Activated CD8-positive, alpha-beta memory T cell treated with anti-CD3 and anti-CD28 coated beads for 4 hours (primary cell): ENCODE results near the gene CD55.

Experiments used
- DNase-seq, 2 donors: peaks; one replicate each; pipeline ENCODE4 v3.0.0-alpha.2; 2020; ENCODE audit warnings: low read depth in 2 of 2

CD55 gene

DNA sequence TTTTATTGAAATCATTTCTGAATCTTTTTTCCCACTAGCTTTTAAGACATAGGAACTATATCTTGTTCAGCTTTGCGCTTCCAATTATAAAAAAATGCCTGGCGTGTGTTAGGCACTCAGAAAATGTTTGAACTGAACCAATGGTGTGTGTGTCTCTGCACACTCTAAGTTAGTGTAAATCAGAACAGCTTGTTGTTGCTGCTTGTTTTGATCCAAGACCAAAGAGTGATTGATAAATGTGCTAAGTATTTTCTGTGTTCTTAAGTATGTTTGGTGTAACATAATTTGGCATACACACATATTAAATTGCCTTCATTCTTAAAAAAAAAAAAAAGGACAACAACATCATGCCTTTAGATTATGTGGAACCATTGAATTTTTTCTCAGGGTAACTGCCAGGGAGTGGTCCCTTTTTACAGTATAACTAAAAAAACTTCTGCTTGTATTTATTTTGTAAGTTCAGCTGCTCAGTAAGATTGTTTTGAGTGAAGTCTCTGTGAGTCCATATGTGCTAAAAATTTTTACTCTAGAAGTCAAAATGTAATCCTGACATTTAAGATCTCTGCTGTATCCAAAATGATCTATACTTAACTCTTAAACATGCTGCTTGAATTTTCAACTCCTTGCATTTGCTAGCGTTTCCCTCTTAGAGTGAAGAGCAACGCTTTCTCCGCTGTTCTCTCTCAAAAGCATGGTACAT, 8.7 kb downstream of the CD55 start:
- DNase-seq: no peak

DNA sequence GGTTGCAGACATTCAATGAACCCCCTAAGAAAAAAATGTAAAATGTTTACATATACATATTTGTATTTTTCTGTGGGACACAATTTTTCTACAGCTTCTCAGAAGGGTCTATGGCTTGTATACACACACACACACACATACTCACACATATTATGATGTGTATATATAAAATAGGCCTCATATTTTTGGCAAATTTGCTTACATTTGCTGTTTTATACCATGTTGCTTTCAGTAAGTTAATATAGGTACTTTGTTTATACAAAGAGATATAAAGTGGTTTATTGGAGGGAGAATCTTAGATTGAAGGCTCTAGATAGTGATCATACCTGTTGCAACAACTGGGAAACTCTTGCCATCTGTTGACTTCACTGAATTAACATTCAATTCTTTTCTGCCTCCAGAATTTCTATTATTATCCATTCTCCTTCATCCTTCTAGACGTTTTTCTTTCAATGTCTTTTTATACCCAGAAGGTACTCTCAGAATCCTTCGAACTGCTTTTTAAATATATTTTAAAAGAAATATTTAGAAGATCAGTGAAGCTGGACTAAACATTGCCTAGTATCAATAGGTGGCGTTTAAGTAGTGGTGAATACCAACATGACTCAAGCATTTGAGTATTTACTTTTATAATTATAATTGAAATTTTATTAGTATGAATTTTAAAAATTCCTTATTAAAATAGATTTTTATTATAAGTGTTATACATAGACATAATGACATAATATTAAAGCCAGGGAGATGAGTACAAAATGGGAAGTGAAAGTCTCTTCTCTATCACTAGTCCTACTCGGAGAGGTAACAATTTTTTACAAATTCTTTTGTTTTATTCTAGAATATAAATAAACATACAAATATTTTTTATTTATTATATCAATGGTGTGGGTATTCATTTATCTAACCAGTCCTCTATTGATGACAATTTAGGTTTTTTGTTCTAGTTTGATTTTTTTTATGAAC, 10.2 kb downstream of the CD55 start:
- DNase-seq: no peak

DNA sequence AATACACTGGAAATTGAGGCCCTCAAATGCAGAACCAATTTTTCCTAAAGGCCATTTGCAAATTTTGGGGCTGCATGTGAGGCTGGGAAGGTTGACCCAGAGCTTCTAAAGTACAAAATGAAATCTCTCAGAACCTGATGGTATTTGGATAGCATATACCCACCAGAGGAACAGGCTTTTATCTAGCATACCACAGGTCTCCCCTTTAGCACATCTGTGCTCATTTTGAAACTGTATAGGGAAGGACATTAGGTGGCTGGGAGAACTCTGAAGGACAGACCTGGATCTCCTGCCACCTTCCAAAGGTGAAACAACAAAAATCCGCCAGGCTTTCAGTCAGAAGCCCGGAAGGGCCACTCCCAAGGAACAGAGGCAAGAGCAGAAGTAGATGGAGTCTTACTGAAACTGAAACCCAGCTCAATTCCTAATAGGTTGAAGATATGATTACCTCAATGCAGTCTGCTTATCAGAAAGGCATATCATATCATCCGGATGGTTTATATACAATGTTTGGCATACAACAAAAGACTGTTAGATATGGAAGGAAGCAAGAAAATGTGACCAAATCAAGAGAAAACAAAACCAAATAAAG, 11.6 kb downstream of the CD55 start:
- DNase-seq: no peak

DNA sequence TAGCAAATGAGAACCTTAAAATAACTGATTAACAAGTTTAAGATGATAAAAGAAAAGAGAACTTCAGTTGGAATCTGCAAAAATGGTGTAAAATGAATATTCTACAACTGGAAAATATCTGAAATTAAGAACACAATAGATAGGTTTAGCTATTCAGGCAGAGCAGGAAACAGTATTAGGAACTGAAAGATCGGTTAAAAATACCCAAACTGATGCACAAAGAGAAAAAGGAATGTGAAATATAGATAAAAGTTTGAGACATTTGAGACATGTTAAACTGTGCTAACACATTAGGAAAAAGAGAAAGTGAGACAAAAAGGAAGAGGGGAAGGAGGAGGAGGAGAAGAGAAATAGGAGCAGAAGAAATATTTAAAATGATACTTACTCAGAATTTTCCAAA, 12.1 kb downstream of the CD55 start:
- DNase-seq: no peak

DNA sequence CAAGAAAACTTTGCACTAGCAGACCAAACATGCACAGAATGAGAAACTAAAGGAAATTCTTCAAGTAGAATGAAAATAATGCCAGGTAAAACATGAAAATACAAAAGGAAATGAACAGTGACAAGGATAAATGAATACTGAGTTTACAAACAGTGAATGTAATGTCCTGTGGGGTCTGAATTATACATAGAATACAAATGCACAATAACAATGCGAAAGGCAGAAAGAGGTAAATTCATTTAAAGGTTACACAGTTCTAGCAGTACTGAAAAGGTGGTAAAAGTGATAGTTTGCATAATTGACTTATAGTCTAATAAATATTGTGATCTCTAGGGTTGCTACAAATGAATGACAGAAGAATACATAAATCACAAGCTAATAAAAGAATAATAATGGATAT, 12.9 kb downstream of the CD55 start:
- DNase-seq: no peak

DNA sequence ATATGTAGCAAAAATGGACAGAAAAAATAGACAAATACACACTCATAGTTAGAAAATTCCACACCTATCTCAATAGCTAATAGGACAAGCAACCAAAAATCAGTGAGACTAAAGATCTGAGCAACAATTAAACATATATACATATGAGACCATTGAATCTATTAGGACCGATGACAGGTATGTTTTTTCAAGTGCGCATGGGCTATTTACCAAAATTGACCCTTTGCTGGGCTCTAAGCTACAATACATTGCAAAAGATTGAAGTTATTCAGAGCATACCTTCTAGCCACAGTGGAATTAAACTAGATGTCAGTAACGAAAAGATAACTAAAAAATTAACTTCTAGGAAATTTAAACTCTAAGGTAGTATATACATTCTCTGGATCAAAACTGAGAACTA, 13.7 kb downstream of the CD55 start:
- no peak for DNase-seq

DNA sequence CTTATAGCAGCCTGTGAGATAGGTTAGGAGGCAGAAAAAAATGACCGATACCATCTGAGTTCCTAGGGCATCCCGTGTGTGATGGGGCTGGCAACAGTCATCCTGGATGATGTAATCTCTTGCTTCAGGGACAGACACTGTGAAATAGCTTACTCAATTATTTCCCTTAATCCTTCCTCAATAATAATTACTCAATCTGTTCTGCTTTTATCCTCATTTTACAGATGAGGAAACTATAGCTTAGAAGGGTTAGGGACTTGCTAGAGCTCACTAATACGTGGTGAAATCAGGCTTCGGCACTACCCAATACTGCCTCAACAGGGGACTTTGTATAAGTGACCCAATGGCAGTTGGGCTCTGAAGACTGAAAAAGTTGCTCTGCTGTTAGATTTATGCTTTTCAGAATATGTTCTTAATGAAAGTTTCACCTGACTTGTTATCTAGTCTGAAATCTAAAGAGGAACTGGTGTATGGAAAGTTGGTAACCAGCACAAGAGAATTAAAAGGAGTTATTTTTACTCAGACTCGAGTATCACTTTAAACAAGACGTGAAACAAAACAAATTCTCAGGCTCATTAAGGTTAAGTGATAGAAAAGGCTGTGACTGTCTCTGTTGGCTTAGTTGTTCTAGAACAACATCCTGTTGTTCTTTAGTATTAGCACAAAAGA, 14.4 kb downstream of the CD55 start:
- no peak for DNase-seq

DNA sequence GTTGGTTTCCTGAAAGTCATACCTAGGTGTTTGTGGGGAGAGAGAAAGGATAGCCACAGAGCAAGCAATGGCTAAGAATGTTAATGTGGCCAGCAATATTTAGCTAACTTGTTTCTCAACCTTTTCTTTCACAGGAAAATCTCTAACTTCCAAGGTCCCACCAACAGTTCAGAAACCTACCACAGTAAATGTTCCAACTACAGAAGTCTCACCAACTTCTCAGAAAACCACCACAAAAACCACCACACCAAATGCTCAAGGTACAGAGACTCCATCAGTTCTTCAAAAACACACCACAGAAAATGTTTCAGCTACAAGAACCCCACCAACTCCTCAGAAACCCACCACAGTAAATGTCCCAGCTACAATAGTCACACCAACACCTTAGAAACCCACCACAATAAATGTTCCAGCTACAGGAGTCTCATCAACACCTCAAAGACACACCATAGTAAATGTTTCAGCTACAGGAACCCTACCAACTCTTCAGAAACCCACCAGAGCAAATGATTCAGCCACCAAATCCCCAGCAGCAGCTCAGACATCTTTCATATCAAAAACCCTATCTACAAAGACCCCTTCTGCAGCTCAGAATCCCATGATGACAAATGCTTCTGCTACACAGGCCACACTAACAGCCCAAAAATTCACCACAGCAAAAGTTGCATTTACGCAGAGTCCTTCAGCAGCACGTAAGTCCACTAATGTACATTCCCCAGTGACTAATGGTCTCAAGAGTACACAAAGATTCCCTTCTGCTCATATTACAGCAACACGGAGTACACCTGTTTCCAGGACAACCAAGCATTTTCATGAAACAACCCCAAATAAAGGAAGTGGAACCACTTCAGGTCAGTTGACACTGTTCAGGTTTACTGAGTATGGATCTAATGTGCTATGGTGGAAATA, 15.3 kb downstream of the CD55 start:
- DNase-seq: peak in 1 of 2 donors; percentile 20

DNA sequence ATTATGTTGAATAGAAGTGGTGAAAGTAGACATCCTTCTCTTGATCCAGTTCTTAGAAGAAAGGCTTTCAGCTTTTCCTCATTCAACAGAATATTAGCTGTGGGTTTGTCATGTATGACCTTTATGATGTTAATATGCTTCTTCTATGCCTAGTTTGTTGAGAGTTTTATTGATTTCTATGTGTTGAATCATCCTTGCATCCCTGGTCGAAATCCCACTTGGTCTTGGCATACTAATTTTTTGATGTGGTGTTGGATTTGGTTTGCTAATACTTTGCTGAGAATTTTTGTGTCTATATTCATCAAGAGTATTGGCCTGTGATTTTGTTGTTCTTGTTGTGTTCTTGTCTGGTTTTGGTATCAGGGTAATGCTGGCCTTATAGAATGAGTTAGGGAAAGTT, 20.9 kb downstream of the CD55 start:
- DNase-seq: no peak

DNA sequence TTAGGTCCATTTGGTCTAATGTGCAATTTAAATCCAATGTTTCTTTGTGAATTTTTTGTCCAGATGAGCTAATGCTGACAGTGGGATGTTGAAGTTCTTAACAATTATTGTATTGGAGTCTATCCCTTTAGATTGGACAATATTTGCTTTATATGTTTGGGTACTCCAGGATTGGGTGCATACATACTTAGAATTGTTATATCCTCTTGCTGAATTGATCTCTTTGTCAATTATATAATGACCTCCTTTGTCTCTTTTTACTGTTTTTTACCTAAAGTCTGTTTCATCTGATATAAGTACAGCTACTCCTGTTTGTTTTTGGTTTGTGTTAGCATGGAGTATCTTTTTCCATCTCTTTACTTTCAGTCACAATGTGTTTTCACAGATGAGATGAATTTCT, 22.2 kb downstream of the CD55 start:
- DNase-seq: no peak

DNA sequence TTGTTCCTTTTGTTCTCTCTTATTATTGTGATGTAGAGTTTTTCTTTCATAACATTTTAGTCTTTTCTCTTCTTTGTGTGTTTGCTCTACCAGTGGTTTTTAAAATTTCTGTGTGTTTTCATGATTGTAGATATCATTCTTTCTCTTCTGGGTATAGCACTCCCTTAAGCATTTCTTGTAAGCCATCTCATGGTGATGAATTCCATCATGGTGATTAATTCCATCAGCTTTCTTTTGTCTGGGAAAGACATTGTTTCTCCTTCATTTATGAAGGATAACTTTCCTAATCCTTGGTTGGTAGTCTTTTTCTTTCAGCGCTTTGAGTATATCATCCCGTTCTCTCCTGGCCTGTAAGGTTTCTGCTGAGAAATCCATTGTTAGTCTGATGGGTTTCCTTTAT, 22.7 kb downstream of the CD55 start:
- DNase-seq: no peak

DNA sequence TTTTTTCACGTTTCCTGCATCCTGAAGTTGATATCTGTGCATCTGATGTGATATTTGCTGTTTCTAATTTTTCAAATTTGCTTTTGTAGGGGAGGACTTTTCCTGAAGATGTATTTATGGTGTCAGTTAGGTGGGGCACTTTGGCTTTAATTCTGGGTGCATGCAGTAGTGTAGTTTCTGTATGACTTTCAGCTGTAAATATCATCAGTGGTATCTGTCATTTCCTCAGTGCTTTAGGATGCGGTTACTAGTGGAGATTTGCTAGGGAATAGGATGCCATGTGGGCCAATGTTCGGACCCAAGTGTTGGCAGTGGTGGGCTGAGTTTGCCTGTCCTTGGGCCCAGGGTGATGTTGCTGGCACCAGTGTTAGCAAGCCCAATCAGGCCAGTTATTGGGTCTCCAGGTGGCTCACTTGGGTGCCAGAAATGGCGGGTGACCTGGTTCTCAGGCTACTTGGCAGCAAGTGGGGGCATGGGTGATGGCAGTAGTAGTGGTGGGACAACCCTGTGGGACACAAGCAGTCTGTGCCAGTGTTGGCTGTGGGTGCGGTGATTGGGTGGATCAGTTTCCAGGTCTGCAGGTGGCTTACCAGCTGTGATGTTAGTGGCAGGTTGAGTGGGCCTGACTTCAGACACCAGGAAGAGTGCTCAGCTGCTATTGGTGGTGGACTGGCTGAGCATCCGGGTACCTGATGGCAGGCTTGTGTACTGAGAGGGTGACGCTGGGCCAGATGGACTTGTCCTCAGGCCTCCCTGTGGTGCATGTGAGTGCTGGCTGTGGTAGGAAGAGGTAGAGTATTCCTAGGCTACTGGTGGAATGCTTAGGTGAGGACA, 24.4 kb downstream of the CD55 start:
- DNase-seq: no peak

DNA sequence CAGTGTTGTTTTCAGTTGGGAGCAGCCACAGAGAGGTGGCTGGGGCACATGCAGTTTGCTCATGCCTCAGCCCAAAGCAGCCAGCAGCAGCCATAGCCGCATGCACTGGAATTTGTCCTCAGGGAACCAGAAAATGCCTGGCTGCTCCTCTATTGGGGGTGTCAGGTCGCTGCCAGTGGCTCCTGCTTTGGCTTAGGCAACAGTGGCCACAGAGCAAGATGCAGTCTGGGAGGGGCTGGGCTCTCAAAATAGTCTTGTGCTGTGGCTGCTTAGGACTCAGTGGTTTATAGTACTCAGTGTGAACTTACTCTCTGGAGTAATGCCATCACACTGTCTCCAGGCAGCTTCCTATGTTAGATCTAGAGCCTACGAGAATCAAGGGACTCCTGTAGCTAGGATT, 25.0 kb downstream of the CD55 start:
- no peak for DNase-seq

DNA sequence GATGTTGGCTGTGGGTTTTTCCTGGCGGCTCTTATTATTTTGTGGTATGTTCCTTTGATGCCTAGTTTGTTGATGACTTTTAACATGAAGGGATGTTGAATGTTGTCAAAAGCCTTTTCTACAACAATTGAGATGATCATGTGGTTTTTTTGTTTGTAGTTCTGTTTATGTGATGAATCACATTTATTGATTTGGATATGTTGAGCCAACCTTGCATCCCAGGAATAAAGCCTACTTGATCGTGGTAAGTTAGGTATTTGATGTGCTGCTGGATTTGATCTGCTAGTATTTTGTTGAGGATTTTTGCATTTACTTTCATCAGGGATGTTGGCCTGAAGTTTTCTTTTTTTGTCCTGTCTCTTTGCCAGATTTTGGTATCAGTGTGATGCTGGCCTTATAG, 28.5 kb downstream of the CD55 start:
- DNase-seq: no peak

DNA sequence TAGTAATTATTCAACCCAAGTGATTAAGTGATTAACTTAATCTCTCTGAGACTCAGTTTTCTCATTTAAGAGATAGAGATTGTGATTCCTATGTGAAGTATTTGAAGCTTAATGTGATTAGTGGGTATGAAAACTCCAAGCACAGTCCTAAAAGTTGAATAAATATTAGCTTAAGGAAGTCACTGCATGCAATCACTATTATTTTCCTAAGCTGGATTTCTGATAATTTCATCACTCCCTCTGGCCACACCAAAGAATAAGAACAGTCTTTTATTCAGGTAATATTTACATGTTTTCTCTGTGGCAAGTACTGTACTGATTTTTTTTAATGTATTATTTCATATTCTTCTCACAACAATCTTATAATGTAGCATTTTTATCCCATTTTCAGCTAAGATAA, 31.1 kb downstream of the CD55 start:
- DNase-seq: no peak

DNA sequence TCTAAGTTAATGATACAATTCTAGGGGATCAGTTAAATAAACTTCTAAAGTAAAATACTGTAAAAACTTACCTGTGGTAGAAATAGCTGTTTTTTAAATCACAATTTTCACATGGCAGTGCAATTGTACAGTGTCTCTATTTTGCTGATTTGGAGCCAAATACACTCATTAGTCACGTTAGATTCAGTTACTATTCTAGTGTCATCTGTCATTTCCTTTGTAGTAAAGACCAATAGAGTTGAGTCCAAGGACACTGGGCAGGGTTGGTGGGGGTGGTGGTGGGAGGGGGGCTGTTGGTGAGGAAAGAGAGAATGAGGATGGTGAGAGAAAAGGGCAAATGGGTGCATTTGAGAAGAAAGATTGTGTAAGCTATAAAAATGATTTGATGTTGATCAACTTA, 33.6 kb downstream of the CD55 start:
- DNase-seq: no peak

DNA sequence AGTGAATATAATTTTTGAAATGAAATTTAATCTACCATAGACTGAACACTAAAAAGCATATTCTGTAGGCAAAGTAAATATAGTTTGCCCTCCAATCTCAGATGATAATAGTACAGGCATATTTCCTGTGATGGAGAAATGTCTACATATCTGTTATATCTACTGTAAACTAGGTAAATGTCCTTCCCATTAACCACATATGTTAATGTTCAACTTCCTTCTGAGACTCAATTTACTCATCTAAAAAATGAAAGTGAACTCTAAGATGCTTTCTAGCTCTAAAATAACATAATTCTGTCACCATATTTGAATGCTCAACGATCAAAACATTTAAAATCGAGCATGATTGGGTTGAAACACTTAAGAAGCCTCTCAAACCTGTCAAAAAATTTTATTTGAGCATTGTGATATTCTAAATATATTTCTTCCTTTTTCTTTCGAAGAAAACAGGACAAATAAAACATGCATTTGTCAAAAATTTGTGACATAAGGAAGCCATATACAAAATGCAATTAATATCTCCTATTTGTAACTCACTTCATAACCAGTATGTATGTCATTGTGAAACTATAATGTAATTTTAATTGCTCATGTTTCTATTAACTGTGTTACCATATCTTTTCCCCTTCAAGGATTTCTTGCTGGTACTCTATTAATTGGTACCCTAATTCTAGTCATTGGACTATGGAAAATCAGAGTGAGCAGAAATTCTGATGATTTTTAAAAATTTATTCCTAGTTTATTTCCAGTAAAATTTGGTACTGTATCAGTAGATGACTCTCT, 34.2 kb downstream of the CD55 start:
- no peak for DNase-seq

DNA sequence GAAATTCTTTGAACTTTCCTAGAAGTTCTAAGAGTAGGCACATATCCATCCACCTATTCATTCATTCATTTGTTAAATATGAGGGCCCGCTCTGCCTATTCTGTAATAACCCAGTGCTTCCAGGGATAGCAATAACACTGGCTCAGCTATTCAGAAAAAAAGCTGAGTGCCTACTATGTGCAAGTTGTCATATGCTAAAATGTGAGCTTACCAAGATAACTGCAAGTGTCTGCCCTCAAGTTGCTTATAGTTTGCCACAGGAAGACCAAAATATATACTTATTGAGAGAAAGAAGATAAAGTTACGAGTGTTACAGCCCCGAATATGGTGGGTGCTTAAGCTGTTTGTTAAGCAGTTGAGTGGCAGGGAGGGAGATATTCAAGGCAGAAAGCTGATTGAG, 39.6 kb downstream of the CD55 start:
- DNase-seq: no peak

DNA sequence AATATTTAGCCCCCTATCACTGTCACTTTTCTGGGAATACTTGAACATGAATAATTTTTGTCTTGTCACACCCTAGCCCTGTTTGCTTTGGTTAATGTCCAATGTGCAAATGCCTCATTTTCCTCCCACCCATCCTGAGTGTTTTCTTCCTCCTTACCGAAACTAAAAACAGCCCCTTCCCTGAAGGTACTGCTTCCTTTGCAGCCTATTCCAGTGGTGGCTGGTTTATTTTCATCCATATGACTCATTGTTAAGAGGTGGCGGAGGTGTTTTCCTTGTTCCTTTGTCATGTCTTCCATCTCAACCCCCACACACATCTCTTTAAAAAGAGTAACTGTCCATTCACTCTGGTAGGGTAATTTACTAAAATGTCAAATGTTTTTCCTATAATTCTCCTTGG, 40.4 kb downstream of the CD55 start:
- no peak for DNase-seq
